Regular cardiac myocyte (primary cell): ENCODE results near the gene SLC9C2. TPM values are rescaled to one million over a fixed set of nuclear protein-coding genes. Genes with fewer than 3 reads are reported as not detected.

ENCODE experiments used
- total RNA-seq: library from RNA; depleted of rRNA; stranded (reverse); fragments of >200 nt; gene quantifications from 2 replicates; pipeline ENCODE4 v1.2.3, GENCODE V29; 2014

Gene SLC9C2
- 0.28 TPM in 1 of 2 replicates, not detected in the other for total RNA-seq

GRCh38 chr1:173603056-173603591, at the start of gene SLC9C2:
Gene SLC9C2, minus strand, starts transcription at chr1:173603072. Its CDS starts 1,296 bp downstream, at chr1:173601776.

GRCh38 chr1:173635116-173635515, 32.2 kb upstream of the SLC9C2 start, which contains the start of gene TEX50:
Gene TEX50, plus strand, starts transcription at chr1:173635338. Its CDS starts 184 bp downstream, at chr1:173635522.

GRCh38 chr1:173477286-173478093, 125.4 kb downstream of the SLC9C2 start, which contains the start of gene PRDX6:
Gene PRDX6, plus strand, starts transcription at chr1:173477335. Its CDS starts 63 bp downstream, at chr1:173477398.

Other genes with a start within 250 kb of the SLC9C2 start
- 265 and 285 TPM in 2 replicates for gene PRDX6, start 125.7 kb downstream of the SLC9C2 start, total RNA-seq
- not detected in 2 replicates for gene TEX50, start 32.3 kb upstream of the SLC9C2 start, total RNA-seq
- 0.28 and 0.38 TPM in 2 replicates for gene ANKRD45, start 66.8 kb upstream of the SLC9C2 start, total RNA-seq
- gene KLHL20, start 111.9 kb upstream of the SLC9C2 start, total RNA-seq, result 38.3 and 49.9 TPM in 2 replicates
- gene DARS2, start 221.6 kb upstream of the SLC9C2 start, total RNA-seq, result 11.6 and 29.3 TPM in 2 replicates
- gene CENPL, start 221.8 kb upstream of the SLC9C2 start, total RNA-seq, result 9.6 and 28.0 TPM in 2 replicates